Stimulated activated CD4-positive, alpha-beta T cell treated with anti-CD3 and anti-CD28 coated beads, Interleukin-1b, Interleukin-23, amount 100 ng/mL, for 4 hours (primary cell): ENCODE data around the gene MYO10.

Experiments used
- DNase-seq, 2 donors: peaks; one replicate each; pipeline ENCODE4 v3.0.0-alpha.2; 2020; ENCODE audit warnings: low read depth in 2 of 2

MYO10 gene

GRCh38 chr5:16943846-16944678 is 8.0 kb upstream of the MYO10 start:
- DNase-seq: no peak

GRCh38 chr5:16937503-16938161 is 1.5 kb upstream of the MYO10 start:
- no peak for DNase-seq

GRCh38 chr5:16936989-16937438 is 926 bp upstream of the MYO10 start:
- DNase-seq: no peak

- peak in 1 of 2 donors; percentile 14 for DNase-seq
Observed at GRCh38 chr5:16935231-16936149, 598 bp downstream of the MYO10 start.

GRCh38 chr5:16934677-16935153 is 1.4 kb downstream of the MYO10 start:
- no peak for DNase-seq

- peak in 1 of 2 donors; percentile 16 for DNase-seq
Observed at GRCh38 chr5:16934123-16934522, 2.0 kb downstream of the MYO10 start.

GRCh38 chr5:16933337-16933736 is 2.8 kb downstream of the MYO10 start:
- no peak for DNase-seq

- no peak for DNase-seq
Observed at GRCh38 chr5:16932401-16932800, 3.7 kb downstream of the MYO10 start.

GRCh38 chr5:16931334-16932110 is 4.6 kb downstream of the MYO10 start:
- DNase-seq: no peak

- DNase-seq: no peak
Observed at GRCh38 chr5:16930496-16930895, 5.6 kb downstream of the MYO10 start.

- no peak for DNase-seq
Observed at GRCh38 chr5:16929831-16930230, 6.3 kb downstream of the MYO10 start.

GRCh38 chr5:16929347-16929746 is 6.7 kb downstream of the MYO10 start:
- no peak for DNase-seq

- DNase-seq: no peak
Observed at GRCh38 chr5:16927613-16928012, 8.5 kb downstream of the MYO10 start.

GRCh38 chr5:16926417-16926816 is 9.7 kb downstream of the MYO10 start:
- DNase-seq: no peak

GRCh38 chr5:16924206-16924605 is 11.9 kb downstream of the MYO10 start:
- DNase-seq: no peak

GRCh38 chr5:16922430-16922829 is 13.7 kb downstream of the MYO10 start:
- DNase-seq: no peak

GRCh38 chr5:16921211-16921610 is 14.9 kb downstream of the MYO10 start:
- no peak for DNase-seq

- DNase-seq: no peak
Observed at GRCh38 chr5:16920109-16920816, 15.8 kb downstream of the MYO10 start.

GRCh38 chr5:16918891-16919671 is 17.0 kb downstream of the MYO10 start:
- DNase-seq: no peak

- no peak for DNase-seq
Observed at GRCh38 chr5:16918156-16918555, 17.9 kb downstream of the MYO10 start.
